Suprapubic skin (tissue), 4 donors: ENCODE results near the gene RBM7. TPM values are rescaled to one million over a fixed set of nuclear protein-coding genes. Genes with fewer than 3 reads are reported as not detected.

Experiments
- DNase-seq, 2 donors: peaks; one replicate each; pipeline ENCODE4 v3.0.0-alpha.2; 2019; ENCODE audit warnings: low spot score in 2 of 2
- H3K27ac ChIP-seq: fragments of 200-600 bp; sonication (generic); one replicate; pipeline ENCODE4 v1.5.1; 2019
- H3K27me3 ChIP-seq: fragments of 200-600 bp; sonication (generic); one replicate; pipeline ENCODE4 v1.5.1; 2019
- H3K36me3 ChIP-seq: fragments of 200-600 bp; sonication (generic); one replicate; pipeline ENCODE4 v1.5.1; 2019
- H3K4me1 ChIP-seq: fragments of 200-600 bp; sonication (generic); one replicate; pipeline ENCODE4 v1.5.1; 2019
- H3K4me3 ChIP-seq: fragments of 200-600 bp; sonication (generic); one replicate; pipeline ENCODE4 v1.5.1; 2019; ENCODE audit warnings: mild to moderate bottlenecking
- H3K9me3 ChIP-seq: fragments of 200-600 bp; sonication (generic); one replicate; pipeline ENCODE4 v1.5.1; 2019
- EP300 ChIP-seq: sonication (generic); formaldehyde crosslinking; IDR thresholded peaks from one replicate; pipeline ENCODE4 v1.6.1; 2017; ENCODE audit warnings: antibody characterized with exemption
- POLR2A ChIP-seq, 2 donors: fragments of 450-650 bp; IDR thresholded peaks; one replicate each; pipeline ENCODE4 v1.6.1; 2017; ENCODE audit warnings: antibody characterized with exemption in 2 of 2, mild to moderate bottlenecking in 2 of 2, moderate library complexity in 2 of 2
- POLR2AphosphoS5 ChIP-seq, 3 donors: sonication (generic); formaldehyde crosslinking; IDR thresholded peaks; one replicate each; pipeline ENCODE4 v1.6.1; 2017; ENCODE audit warnings: antibody characterized with exemption in 3 of 3
- WGBS: methylation state at CpG from one replicate; pipeline ENCODE4 v1.1.5; 2018; 5-methylcytosine and 5-hydroxymethylcytosine counted together
- total RNA-seq, 4 donors: library from RNA; depleted of rRNA; stranded (reverse); fragments of >200 nt; gene quantifications; one replicate each; pipeline ENCODE4 v1.1.0, GENCODE V29; 2016
- TF ChIP-seq, protein P1 (sequence below), 2 donors: fragments of 200-600 bp in 1 of 2; fragments of 450-650 bp in 1 of 2; sonication (generic) in 1 of 2; IDR thresholded peaks; one replicate each; pipeline ENCODE4 v1.5.1; 2016 to 2019; ENCODE audit warnings: antibody characterized with exemption in 2 of 2, mild to moderate bottlenecking in 1 of 2, moderate library complexity in 1 of 2

The RBM7 gene
- total RNA-seq, 4 donors from 2014 or later, result 10.2 to 18.4 (median 16.9) TPM

DNA sequence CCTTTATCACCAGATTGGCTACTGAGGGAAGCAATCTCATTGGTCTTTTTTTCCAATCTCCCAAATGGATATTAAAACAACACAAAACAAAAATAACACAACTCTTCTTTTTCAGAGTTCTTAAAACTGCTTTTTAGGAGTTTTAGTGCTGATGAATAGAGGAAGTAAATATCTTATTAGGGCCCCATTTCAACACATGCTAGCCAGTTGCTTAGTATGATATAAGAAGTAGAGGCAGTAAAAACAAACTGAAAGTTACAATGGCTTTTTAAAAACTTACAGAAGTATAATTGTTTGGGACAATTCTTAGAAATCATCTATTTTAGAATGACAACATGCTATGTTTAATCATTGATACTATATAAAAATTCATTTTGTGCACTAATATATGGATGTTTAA is 3.5 kb upstream of the RBM7 start:
- no peak for TF ChIP-seq POLR2A (IDR thresholded peaks at IDR 0.05)
- TF ChIP-seq POLR2AphosphoS5 (IDR thresholded peaks at IDR 0.05), result no peak
- no peaks in the 10 kb centered on the region for H3K36me3 ChIP-seq

DNA sequence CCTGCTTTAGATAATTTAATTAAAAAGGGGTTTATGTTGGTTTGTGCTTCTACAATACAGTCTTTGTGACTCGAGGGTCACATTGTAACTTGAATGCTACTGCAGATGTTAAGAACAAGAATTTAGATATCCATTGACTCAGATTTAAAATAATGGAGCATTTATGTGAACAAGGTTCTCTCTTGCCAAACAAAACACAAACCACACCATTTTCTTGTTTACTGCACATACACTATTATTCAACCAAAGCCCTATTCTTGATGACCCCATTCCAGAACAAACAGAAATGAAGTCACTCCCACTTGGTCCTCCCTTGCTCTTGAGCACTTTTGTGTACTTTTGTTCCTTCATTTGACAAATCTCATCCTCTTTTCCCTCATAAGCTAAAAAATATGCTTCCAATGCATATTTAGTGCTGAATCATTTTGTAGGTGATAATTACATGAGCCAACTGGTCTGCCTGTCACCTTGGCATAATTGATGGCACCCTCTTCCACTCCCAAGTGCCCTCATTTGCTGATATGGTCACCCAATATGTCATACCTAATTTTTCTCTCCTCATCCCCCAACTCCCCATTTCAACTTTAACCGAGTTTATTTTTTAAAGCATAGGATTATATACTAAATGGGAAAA is 3.0 kb upstream of the RBM7 start:
- no peaks in the 10 kb centered on the region for H3K36me3 ChIP-seq
- WGBS, result 85% methylated on average over 2 of the region's 2 CpGs
- H3K9me3 ChIP-seq, result no peaks in the 10 kb centered on the region
- no peak overlapping the region for H3K4me3 ChIP-seq
- TF ChIP-seq POLR2A (IDR thresholded peaks at IDR 0.05), result no peak
- no peak for TF ChIP-seq POLR2AphosphoS5 (IDR thresholded peaks at IDR 0.05)
- TF ChIP-seq, protein P1, sequence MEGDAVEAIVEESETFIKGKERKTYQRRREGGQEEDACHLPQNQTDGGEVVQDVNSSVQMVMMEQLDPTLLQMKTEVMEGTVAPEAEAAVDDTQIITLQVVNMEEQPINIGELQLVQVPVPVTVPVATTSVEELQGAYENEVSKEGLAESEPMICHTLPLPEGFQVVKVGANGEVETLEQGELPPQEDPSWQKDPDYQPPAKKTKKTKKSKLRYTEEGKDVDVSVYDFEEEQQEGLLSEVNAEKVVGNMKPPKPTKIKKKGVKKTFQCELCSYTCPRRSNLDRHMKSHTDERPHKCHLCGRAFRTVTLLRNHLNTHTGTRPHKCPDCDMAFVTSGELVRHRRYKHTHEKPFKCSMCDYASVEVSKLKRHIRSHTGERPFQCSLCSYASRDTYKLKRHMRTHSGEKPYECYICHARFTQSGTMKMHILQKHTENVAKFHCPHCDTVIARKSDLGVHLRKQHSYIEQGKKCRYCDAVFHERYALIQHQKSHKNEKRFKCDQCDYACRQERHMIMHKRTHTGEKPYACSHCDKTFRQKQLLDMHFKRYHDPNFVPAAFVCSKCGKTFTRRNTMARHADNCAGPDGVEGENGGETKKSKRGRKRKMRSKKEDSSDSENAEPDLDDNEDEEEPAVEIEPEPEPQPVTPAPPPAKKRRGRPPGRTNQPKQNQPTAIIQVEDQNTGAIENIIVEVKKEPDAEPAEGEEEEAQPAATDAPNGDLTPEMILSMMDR (IDR thresholded peaks at IDR 0.05), result no peak
- TF ChIP-seq EP300, result no peak
- no peak for DNase-seq
- no peaks in the 10 kb centered on the region for H3K27me3 ChIP-seq
- no peak overlapping the region for H3K27ac ChIP-seq
- H3K4me1 ChIP-seq, result peaks cover 35% of the 10 kb centered on the region

More for the DNA sequence above, 3.5 kb upstream of the RBM7 start:
- no peaks in the 10 kb centered on the region for H3K27me3 ChIP-seq
- H3K4me3 ChIP-seq, result no peak overlapping the region
- H3K9me3 ChIP-seq, result no peaks in the 10 kb centered on the region
- DNase-seq, result no peak
- no peak overlapping the region for H3K27ac ChIP-seq
- H3K4me1 ChIP-seq, result peaks cover 32% of the 10 kb centered on the region

DNA sequence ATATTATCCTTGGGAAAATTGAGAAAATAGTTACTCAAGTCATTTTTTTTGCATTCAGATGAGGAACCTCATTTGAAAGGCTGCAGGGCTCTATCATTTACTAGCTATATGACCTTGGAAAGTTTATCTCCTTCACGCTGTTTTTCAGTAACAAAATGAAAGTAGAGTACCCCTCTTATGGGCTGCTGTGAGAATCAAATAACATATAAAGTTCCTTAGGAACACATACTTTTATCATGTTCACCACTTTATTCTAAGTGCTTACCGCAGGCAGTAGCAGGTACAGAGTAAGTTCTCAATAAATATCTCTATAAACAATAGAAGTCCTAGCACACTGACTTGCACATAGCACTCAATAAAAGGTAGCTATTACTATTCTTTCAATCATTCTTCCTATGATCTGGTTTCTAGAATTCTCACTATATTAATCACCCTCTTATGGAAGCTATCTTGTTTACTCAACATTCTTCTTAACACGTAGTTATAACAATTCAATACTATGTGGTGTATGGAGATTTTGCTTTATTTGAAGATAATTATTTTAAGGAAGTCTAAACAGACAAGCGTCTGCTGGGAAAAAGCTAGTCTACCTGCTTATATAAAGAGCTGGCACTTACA is 2.1 kb upstream of the RBM7 start:
- no peak for DNase-seq
- no peaks in the 10 kb centered on the region for H3K36me3 ChIP-seq
- no peak overlapping the region for H3K4me3 ChIP-seq
- peaks cover 44% of the 10 kb centered on the region for H3K4me1 ChIP-seq
- no peaks in the 10 kb centered on the region for H3K27me3 ChIP-seq
- no peak overlapping the region for H3K27ac ChIP-seq
- WGBS, result 75% methylated on average over 4 of the region's 4 CpGs
- TF ChIP-seq EP300 (no peak), POLR2AphosphoS5 (IDR thresholded peaks at IDR 0.05) (no peak), POLR2A (IDR thresholded peaks at IDR 0.05) (no peak)
- TF ChIP-seq, protein P1 (IDR thresholded peaks at IDR 0.05), result no peak
- H3K9me3 ChIP-seq, result no peaks in the 10 kb centered on the region

DNA sequence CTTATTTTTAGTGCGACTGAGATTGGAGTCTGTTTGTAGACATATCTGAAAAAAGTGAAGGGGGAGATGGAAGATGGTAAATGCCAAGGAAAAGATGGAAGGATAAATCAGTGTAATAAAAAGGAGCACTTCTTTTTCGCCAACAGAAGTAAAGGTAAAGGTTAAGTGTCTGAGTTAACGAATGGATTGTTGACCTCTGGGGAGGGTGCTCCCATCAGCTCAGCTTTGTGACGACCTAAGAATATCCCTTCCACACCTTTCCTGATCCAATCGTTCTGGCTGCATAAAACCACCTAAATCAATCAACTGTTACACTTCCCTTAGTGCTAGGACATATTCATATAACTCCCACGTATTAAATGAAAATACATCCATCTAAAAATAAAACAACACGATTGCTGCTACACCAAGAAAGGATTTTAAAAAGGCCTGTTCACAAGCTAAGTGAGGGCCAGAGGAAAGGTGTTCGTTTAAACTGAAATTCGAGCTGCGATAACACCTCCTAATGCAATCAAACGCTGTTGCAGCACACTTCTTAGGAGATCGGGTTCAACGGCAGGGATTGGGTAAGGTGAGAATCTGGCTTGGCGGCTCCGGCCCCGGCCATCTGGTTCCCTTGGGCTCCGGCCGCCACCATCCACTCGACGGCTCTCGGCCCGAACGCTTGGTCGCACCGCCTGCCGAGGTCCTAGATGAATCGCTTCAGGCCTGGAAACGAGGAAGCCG is 813 bp upstream of the RBM7 start:
- H3K36me3 ChIP-seq, result no peaks in the 10 kb centered on the region
- TF ChIP-seq EP300, result peak; percentile 3
- TF ChIP-seq, protein P1 (IDR thresholded peaks at IDR 0.05), result no peak
- peak in 1 of 2 donors; percentile 88 for DNase-seq
- peak overlapping the region; percentile 98 for H3K27ac ChIP-seq
- no peaks in the 10 kb centered on the region for H3K9me3 ChIP-seq
- H3K4me3 ChIP-seq, result peak overlapping the region; percentile 85
- no peaks in the 10 kb centered on the region for H3K27me3 ChIP-seq
- WGBS, result 6% methylated on average over 19 of the region's 29 CpGs
- H3K4me1 ChIP-seq, result peaks cover 54% of the 10 kb centered on the region

DNA sequence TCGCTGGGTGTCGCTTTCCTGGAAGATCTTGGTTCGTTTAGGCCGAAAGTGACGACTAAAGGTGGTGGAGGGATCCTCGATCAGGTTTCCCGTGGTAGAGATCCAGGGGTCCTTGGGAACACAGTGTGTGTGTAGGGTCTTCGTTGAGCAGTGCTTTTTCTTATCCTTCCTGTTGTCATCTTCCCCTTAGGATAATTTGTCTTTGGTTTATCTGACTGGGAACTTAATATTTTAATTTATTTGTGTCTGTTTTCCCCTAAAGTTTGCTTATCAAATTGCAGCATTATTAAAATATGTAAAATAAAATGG is 403 bp downstream of the RBM7 start:
- no peak for DNase-seq
- Histone ChIP-seq H3K4me3 (peak overlapping the region; percentile 85), H3K36me3 (peaks cover 9% of the 10 kb centered on the region), H3K9me3 (no peaks in the 10 kb centered on the region), H3K27me3 (no peaks in the 10 kb centered on the region), H3K4me1 (peaks cover 49% of the 10 kb centered on the region), H3K27ac (peak overlapping the region; percentile 98)
- 0% methylated on average over 8 of the region's 8 CpGs for WGBS
- TF ChIP-seq POLR2AphosphoS5 (IDR thresholded peaks at IDR 0.05), result no peak
- TF ChIP-seq, protein P1 (IDR thresholded peaks at IDR 0.05), result no peak
- no peak for TF ChIP-seq EP300
- no peak for TF ChIP-seq POLR2A (IDR thresholded peaks at IDR 0.05)
